HG03575 (cell line): ENCODE data around the gene IMPG2.

Experiments used
- ATAC-seq: cut with Tn5 transposase; IDR thresholded peaks from one replicate; pipeline ENCODE4 v1.9.1; 2021; ENCODE audit not compliant: unreplicated experiment, insufficient number of reproducible peaks, low FRiP score; ENCODE audit errors: extremely low read depth

IMPG2 gene

GRCh38 chr3:101279765-101280385 lies 40.5 kb downstream of the IMPG2 start:
- ATAC-seq = no peak

GRCh38 chr3:101279162-101279561 lies 41.2 kb downstream of the IMPG2 start:
- ATAC-seq = no peak

DNA sequence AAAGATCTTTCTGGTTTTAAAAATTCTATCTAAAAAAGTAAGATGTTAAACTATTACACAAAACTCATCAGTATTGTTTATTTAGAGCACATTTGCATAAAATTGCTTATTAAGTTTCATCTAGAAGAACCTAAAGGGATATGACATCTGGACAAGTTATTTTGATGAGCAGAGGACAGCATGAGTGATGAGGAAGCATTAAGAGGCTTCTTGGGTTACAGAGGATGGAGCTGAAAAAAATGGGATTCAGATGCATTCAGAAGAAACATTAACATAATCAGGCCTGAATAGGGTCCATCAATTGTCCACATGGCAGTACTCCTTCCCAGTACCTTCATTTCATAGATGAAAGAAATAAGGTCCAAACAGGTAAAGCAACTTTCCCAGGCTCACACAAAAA lies 41.6 kb downstream of the IMPG2 start:
- no peak for ATAC-seq

GRCh38 chr3:101273608-101274007 lies 46.8 kb downstream of the IMPG2 start:
- ATAC-seq = no peak

DNA sequence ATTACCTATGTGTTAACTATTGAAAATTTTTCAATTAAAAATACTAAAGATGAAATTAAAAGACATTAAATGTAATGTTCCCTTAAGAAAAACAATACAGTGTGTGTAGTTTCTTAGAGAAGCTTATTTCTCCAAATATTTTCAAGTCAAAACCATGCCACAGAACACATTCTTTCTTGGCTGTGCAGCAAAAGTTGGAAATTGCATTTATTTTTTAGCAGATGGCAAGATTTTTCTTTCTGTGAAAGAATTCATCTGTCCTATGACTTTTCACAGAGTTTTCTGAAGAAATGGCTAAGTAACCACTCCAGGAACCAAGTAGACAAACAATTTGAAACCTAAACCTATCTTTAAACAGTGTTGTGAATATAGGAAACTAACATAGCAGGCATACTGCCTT lies 47.2 kb downstream of the IMPG2 start:
- ATAC-seq = no peak

- no peak for ATAC-seq
These were observed 48.6 kb downstream of the IMPG2 start for GRCh38 chr3:101271728-101272127.

GRCh38 chr3:101270149-101270548 lies 50.2 kb downstream of the IMPG2 start:
- no peak for ATAC-seq

DNA sequence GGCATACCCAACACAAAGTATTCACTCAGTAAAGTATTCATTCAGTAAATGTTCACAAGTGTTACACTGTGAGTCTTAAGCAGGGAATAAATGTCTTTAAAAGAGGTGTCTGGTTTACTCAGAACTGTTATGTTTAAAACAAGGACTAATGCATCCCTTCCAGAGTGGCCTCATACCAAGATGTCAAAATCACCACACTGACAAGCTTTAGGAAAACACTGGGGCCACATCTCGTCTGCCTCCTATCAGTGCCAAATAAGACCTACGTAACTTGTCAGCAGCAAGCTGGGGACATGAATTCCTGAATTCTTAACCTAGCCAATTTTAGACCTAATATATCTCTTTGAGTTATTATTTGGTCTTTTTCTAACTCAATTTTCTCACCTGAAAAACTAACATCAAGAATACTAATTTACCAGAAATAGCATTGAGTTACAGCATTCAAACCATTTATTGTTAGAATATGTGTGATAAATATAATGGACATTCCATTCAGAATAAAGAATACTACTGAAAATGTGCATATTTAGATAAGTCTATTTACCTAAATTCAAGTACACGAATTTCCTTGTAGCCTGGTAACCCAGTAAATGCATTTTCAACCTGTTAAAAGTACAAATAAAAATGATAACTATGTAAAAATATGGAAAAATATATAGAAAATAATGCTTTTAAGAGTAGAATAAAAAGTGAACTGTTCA lies 51.3 kb downstream of the IMPG2 start:
- ATAC-seq = no peak

DNA sequence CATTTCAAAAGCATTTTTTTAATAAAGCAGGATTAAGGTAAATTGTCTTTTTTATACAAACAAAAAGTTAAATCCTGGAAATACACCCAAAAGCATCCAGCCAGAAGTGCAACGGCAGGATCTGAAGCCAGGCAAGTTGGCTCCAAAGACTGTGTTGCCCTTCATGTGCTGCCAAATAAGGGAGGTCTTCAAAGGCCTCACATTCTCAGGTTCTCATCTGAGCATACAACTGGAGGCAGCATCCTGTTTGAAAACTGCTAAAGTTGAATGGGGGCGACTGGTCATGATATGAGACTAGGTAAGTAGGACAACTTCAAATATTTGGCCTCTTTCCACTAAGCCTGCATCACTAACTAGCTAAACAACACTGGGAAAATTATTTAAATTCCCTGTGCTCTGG lies 52.2 kb downstream of the IMPG2 start:
- no peak for ATAC-seq

GRCh38 chr3:101266566-101266965 lies 53.8 kb downstream of the IMPG2 start:
- no peak for ATAC-seq

DNA sequence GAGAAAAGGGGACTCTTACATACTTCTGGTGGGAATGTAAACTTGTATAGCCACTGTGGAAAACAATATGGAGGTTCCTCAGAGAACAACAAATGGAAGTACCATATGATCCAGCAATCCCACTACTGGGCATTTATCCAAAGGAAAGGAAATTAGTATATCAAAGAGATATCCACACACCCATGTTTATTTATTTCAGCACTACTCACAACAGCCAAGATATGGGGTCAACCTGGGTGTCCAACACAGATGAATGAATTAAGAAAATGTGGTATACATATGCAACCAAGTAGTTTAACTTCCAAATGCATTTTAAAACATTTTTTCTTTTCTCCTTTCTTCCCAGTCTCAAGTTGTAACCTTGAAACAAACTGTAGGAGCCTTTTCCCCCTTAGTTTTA lies 54.3 kb downstream of the IMPG2 start:
- no peak for ATAC-seq

GRCh38 chr3:101262393-101263240 lies 57.8 kb downstream of the IMPG2 start:
- ATAC-seq = no peak

GRCh38 chr3:101261506-101261905 lies 58.9 kb downstream of the IMPG2 start:
- ATAC-seq = no peak

DNA sequence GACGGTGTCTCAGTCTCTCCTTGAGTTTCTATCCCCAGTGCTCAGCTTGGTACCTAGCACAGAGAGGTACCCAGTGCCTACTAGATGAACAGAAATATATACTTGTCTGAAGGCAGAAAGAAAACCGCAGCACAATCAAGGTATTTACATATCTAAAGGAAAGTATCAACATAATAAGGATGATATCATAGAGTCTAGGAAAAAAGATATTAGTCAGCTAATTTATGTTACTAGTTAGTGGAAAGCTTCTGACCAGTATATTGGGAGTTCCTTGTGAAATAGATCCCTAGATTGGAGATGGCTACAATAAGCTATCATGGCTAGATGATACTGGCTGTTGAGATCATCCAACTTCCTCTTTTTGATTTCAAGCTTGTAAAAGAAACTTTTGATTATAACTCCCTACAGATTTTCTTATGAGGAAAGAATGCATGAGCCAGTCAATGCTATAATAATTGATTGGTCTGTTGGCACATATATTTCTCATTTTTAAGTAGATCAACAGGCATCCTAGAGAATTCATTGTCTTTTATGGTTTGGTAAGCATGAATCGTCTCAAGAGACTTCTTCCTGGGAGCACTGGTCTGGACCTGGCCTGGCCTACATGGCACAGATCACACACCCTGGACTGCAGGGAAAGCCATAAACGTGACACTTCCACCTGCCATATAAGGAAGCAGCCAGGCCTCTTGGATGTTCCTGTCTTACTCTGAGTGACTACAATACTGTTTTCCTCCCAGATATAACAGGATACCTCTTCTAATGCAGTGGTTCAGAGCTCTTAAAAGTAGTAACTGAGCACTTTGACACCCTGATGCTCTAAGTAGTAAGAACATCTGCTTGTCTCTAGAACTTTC lies 60.7 kb downstream of the IMPG2 start:
- no peak for ATAC-seq

GRCh38 chr3:101256511-101256910 lies 63.9 kb downstream of the IMPG2 start:
- no peak for ATAC-seq

DNA sequence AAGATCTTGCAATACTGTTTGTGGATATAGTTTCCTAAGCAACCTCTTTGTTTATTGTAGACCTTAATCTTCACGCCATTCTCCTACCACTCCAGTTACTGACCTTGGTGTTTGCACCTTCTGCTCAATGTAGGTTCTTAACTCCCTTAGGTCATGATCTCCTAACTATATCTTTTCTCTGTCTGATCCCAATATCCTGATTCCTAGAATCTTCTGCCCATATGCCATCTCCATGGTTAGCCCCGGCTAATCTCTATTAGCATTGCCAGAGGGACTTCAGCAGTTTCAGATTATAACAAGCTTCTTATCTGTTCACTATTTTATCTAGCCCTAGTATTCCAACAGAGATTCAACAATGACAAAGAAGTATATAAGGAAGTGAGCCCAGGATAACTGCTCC lies 64.9 kb downstream of the IMPG2 start:
- ATAC-seq = no peak

- no peak for ATAC-seq
These were observed 67.0 kb downstream of the IMPG2 start for GRCh38 chr3:101253396-101253795.

DNA sequence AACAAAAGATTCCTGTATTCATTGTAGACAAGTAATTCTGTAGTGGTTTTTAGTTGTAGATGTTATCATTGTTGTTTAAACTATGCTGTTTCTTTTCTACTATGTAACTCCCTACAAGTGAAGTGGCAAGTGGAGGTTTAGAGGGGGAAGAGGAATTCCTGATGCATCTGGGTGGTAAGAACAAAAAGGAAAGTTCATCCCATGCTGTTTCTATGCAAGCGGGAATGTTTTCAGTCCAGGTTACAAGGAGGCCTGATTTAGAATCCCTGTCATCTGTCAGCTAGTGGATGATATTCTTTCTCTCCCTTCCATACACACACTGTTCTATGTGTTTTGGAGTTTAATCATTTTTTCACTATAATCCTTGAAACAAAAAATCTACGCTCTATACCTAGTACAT lies 67.4 kb downstream of the IMPG2 start:
- no peak for ATAC-seq

- ATAC-seq = no peak
These were observed 68.1 kb downstream of the IMPG2 start for GRCh38 chr3:101252307-101252706.
